GM12878 (cell line): Measurements from ENCODE around the gene PCDHGC4. TPM values are rescaled to one million over a fixed set of nuclear protein-coding genes. Genes with fewer than 3 reads are reported as not detected.

Experiments used
- ATAC-seq: fragments of 200-7000 bp; cut with Tn5 transposase; 3 replicates; pipeline ENCODE4 v1.9.1; 2020; ENCODE audit warnings: mild to moderate bottlenecking, moderate library complexity
- BruUV-seq: library from RNA; stranded (reverse); fragments of 400-500 nt; replicated peaks from 2 replicates; lab custom pipeline; 2021; lab: Mats Ljungman, UMichigan
- CTCF ChIA-PET: fragments of 300-600 bp; sonication (Branson Sonifier 250); formaldehyde crosslinking; extraction: SDS; loops from one replicate; lab custom pipeline; 2021; ENCODE audit warnings: inconsistent platforms; lab: Yijun Ruan, JAX
- POLR2A ChIA-PET: fragments of 350-600 bp; formaldehyde crosslinking; extraction: SDS; loops from one replicate; lab custom pipeline; 2021; ENCODE audit warnings: inconsistent platforms; lab: Charles Lee
- RAD21 ChIA-PET: fragments of 300-600 bp; sonication (Branson Sonifier 250); formaldehyde crosslinking; loops from one replicate; lab custom pipeline; 2023; ENCODE audit warnings: antibody characterized with exemption; ENCODE audit not compliant: unreplicated experiment; lab: Charles Lee
- SMC1A ChIA-PET: fragments of 300-600 bp; sonication (Branson Sonifier 250); formaldehyde crosslinking; loops from one replicate; lab custom pipeline; 2023; ENCODE audit not compliant: unreplicated experiment, uncharacterized antibody; lab: Charles Lee
- DNase-seq: peaks from one replicate; pipeline ENCODE4 v3.0.0-alpha.2; 2011; ENCODE audit warnings: low read depth, low spot score
- FAIRE-seq: peaks from 3 replicates; lab custom pipeline; 2011; peaks lifted over from hg19 to GRCh38; lab: Jason Lieb, UNC
- H2AFZ ChIP-seq: 2 replicates; pipeline ENCODE4 v1.6.0; 2011; ENCODE audit warnings: low read depth, low read length, control low read depth; ENCODE audit not compliant: control insufficient read depth
- H3K27ac ChIP-seq: 2 replicates; pipeline ENCODE4 v1.5.1; 2011; ENCODE audit warnings: control low read depth; ENCODE audit not compliant: control insufficient read depth, insufficient read depth
- H3K27me3 ChIP-seq, 2 experiments: replicated peaks in 1 of 2; 2 replicates each; pipeline versions ENCODE4 v1.6.0 to v1.6.1; 2011; ENCODE audit warnings: low read length in 1 of 2; ENCODE audit not compliant: control insufficient read depth in 2 of 2, insufficient read depth in 2 of 2
- H3K36me3 ChIP-seq, 2 experiments: 2 replicates each; pipeline ENCODE4 v1.5.1; 2011; ENCODE audit warnings: low read length in 1 of 2; ENCODE audit not compliant: control insufficient read depth in 2 of 2, insufficient read depth in 2 of 2
- H3K4me1 ChIP-seq: 2 replicates; pipeline ENCODE4 v1.6.1; 2011; ENCODE audit warnings: mild to moderate bottlenecking, low read length, moderate library complexity, mixed read lengths; ENCODE audit not compliant: control insufficient read depth, insufficient read depth
- H3K4me2 ChIP-seq: 2 replicates; pipeline ENCODE4 v1.6.0; 2011; ENCODE audit warnings: control low read depth; ENCODE audit not compliant: control insufficient read depth, insufficient read depth
- H3K4me3 ChIP-seq: fragments of 200-600 bp; sonication (generic); 2 replicates; pipeline ENCODE4 v1.5.1; 2016
- H3K79me2 ChIP-seq: 2 replicates; pipeline ENCODE4 v1.6.0; 2011; ENCODE audit warnings: low read length; ENCODE audit not compliant: control insufficient read depth, insufficient read depth
- H3K9ac ChIP-seq: 2 replicates; pipeline ENCODE4 v1.8.0; 2011; ENCODE audit warnings: low read length, control low read depth, mixed read lengths; ENCODE audit not compliant: control insufficient read depth, insufficient read depth
- H3K9me3 ChIP-seq: replicated peaks from 3 replicates; pipeline ENCODE4 v1.5.1; 2011; ENCODE audit warnings: mild to moderate bottlenecking, low read length; ENCODE audit not compliant: control insufficient read depth, insufficient read depth
- H4K20me1 ChIP-seq: 2 replicates; pipeline ENCODE4 v1.6.0; 2011; ENCODE audit not compliant: control insufficient read depth, insufficient read depth
- CBX3 ChIP-seq: fragments of 200-600 bp; sonication (generic); IDR thresholded peaks from 2 replicates; pipeline ENCODE4 v1.6.1; 2016; ENCODE audit warnings: low read depth, borderline replicate concordance
- ETV6 ChIP-seq, 2 experiments: fragments of 450-650 bp in 1 of 2; IDR thresholded peaks in 1 of 2; conservative IDR thresholded peaks in 1 of 2; 2 replicates each; pipeline ENCODE4 v1.6.1; 2014; ENCODE audit warnings: antibody characterized with exemption in 1 of 2, borderline replicate concordance in 1 of 2, low read depth in 1 of 2, mild to moderate bottlenecking in 1 of 2, moderate library complexity in 1 of 2
- NFXL1 ChIP-seq: fragments of 450-650 bp; IDR thresholded peaks from 2 replicates; pipeline ENCODE4 v1.6.1; 2017; ENCODE audit warnings: antibody characterized with exemption, mild to moderate bottlenecking, borderline replicate concordance
- RBBP5 ChIP-seq: fragments of 200-600 bp; sonication (generic); conservative IDR thresholded peaks from 2 replicates; pipeline ENCODE4 v1.6.1; 2016
- SMAD1 ChIP-seq: fragments of 450-650 bp; IDR thresholded peaks from 2 replicates; pipeline ENCODE4 v1.6.1; 2018; ENCODE audit warnings: mild to moderate bottlenecking, low read depth; ENCODE audit not compliant: partially characterized antibody
- SUPT20H ChIP-seq: IDR thresholded peaks from 2 replicates; pipeline ENCODE4 v1.6.1; 2011; ENCODE audit warnings: low read depth, mild to moderate bottlenecking, low read length, moderate library complexity, borderline replicate concordance; ENCODE audit not compliant: control insufficient read depth
- TCF12 ChIP-seq: IDR thresholded peaks from 2 replicates; pipeline ENCODE4 v1.6.1; 2011; ENCODE audit warnings: low read depth, mild to moderate bottlenecking, low read length
- WRNIP1 ChIP-seq: IDR thresholded peaks from 2 replicates; pipeline ENCODE4 v1.6.1; 2011; ENCODE audit warnings: low read depth, low read length, improper control_type of control experiment, borderline replicate concordance
- WGBS: methylation state at CpG from one replicate; pipeline ENCODE4 v1.1.6; 2016; ENCODE audit warnings: low lambda C conversion rate; ENCODE audit not compliant: insufficient replicate concordance, insufficient coverage; ENCODE audit errors: missing lambda C conversion rate; 5-methylcytosine and 5-hydroxymethylcytosine counted together
- in situ Hi-C: fragments of 300-500 bp; cut with MboI; formaldehyde crosslinking; loops from 9 replicates; pipeline ENCODE4 v1.14.3; 2018; ENCODE audit warnings: mixed read lengths
- intact Hi-C: fragments of 100-400 bp; cut with micrococcal nuclease; formaldehyde crosslinking; loops from one replicate; pipeline ENCODE4 v1.14.2; 2022; ENCODE audit not compliant: unreplicated experiment
- polyA plus RNA-seq, 11 experiments: library from polyadenylated mRNA; depleted of rRNA in 4 of 11; unstranded in 6 of 11; stranded (reverse) in 5 of 11; fragments of >200 nt; fragmentation: Nextera tagmentation in 4 of 11; fragmentation: Illumina TruSeq in 1 of 11; extraction: Ambion mirVana in 4 of 11; extraction: Trizol in 1 of 11; gene quantifications; 1 replicate in 1 of 11; 2 replicates in 10 of 11; pipeline versions ENCODE4 v1.2.1 to v1.2.3, GENCODE V29; 2011 to 2016; ENCODE audit warnings: inconsistent platforms in 2 of 11, missing spikeins in 2 of 11, low read depth in 1 of 11
- total RNA-seq, 4 experiments: library from RNA; depleted of rRNA in 3 of 4; stranded (reverse); fragments of >200 nt in 3 of 4; fragmentation: Illumina TruSeq in 1 of 4; extraction: Trizol in 1 of 4; gene quantifications; 2 replicates each; pipeline versions ENCODE4 v1.2.1 to v1.2.3, GENCODE V29; 2013 to 2021

PCDHGC4 gene
- total and polyA plus RNA-seq, 10 of the 15 experiments (the other 5 are each of a cell fraction or from before 2014, with no cell fraction given) = 0.04 to 1.2 (median 0.52) TPM

DNA sequence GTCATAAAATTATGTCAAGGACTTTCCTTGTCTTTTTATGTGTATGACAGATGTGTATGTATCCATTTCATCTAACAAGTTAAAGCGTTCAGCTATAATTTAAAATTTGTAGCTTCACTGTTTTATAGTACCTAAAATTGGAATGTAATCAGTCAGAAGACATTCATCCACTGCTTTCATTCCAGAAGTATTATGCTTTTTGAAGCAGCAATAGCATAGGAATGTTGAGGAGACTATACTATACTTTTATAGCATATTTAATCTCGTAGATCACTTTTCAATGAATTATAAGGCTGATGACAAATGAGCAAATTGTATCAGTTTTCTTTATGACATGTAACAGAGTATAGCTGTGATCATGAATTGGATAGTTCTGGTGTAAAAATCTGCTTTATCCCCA is 47.6 kb upstream of the PCDHGC4 start:
- no peaks in the 10 kb centered on the region for H4K20me1 ChIP-seq
- FAIRE-seq = no peak
- ChIA-PET RAD21 (no interaction called here), CTCF (interaction anchor here (0.6 to 1.9 kb wide), 6 partner anchors 16 to 598 kb away, joined by 3 to 8 read pairs (median 4); partner anchors contain the start of genes PCDHGA10, PCDHGA11 and PCDHGA6), POLR2A (no interaction called here), SMC1A (interaction anchor here (1.0 kb wide), 1 partner anchor 121 kb away, joined by 3 read pairs; no protein-coding TSS in a partner anchor)
- ATAC-seq = no peak
- no peak overlapping the region for H3K27ac ChIP-seq
- in situ Hi-C loops (no loop called here), intact Hi-C loops (no loop called here)
- no peaks in the 10 kb centered on the region for H3K27me3 ChIP-seq
- TF ChIP-seq CBX3 (no peak), NFXL1 (no peak), TCF12 (no peak), SMAD1 (no peak), ETV6 (conservative IDR thresholded peaks at IDR 0.05 in 1 of 2, IDR thresholded peaks at IDR 0.05 in 1 of 2; ENCODE audit: borderline replicate concordance in 1 of 2, low read depth in 1 of 2) (no peak), WRNIP1 (no peak), RBBP5 (no peak), SUPT20H (no peak)
- no peaks in the 10 kb centered on the region for H3K79me2 ChIP-seq
- no peak for DNase-seq
- H3K9me3 ChIP-seq = no peaks in the 10 kb centered on the region; the same call in 2 of the 3 replicates
- H2AFZ ChIP-seq = no peak overlapping the region
- H3K4me3 ChIP-seq = no peak overlapping the region
- no peak overlapping the region for H3K9ac ChIP-seq
- no peaks in the 10 kb centered on the region for H3K4me1 ChIP-seq
- no peaks in the 10 kb centered on the region for H3K36me3 ChIP-seq
- 80% methylated on average over 2 of the region's 2 CpGs for WGBS
- no TSS peak for BruUV-seq
- no peak overlapping the region for H3K4me2 ChIP-seq
